Measurements from ENCODE around the gene ZNF691.
"Not testable (repeated sequence)": the region's sequence is repeated elsewhere in the genome, so short reads cannot be mapped to it uniquely, and the experiment has no call there.

ZNF691 gene

GRCh38 chr1:42853116-42853884 lies 6.9 kb downstream of the ZNF691 start:
- DNase-seq (no peak), ATAC-seq (replicated peaks) (no peak)
- Mint-ChIP-seq H3K4me3 (no peak overlapping the region), H3K9me3 (no peaks in the 10 kb centered on the region), H3K27ac (no peak overlapping the region), H3K27me3 (no peaks in the 10 kb centered on the region), H3K36me3 (ENCODE audit: insufficient read depth) (peaks cover 2% of the 10 kb centered on the region), H3K4me1 (ENCODE audit: low read depth in 2 of 2) (peaks cover 5 to 10% of the 10 kb centered on the region in 2 donors)

DNA sequence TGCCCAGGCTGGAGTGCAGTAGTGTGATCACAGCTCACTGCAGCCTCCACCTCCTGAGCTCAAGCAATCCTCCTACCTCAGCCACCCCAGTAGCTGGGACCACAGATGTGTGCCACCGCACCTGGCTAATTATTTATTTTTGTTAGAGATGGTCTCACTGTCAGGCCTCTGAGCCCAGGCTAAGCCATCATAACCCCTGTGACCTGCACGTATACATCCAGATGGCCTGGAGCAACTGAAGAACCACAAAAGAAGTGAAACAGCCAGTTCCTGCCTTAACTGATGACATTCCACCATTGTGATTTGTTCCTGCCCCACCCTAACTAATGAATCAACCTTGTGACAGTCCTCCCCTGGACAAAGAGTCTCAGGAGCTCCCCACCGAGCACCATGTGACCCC lies 10.1 kb downstream of the ZNF691 start:
- not testable (repeated sequence) for H3K9me3 Mint-ChIP-seq; ATAC-seq (replicated peaks); DNase-seq; H3K4me1 Mint-ChIP-seq (ENCODE audit: low read depth in 2 of 2); H3K4me3 Mint-ChIP-seq; H3K36me3 Mint-ChIP-seq (ENCODE audit: insufficient read depth)
- Mint-ChIP-seq H3K27ac (peak overlapping the region in 1 of 2 donors; percentile 28), H3K27me3 (peaks cover 22 to 29% of the 10 kb centered on the region in 2 donors)

DNA sequence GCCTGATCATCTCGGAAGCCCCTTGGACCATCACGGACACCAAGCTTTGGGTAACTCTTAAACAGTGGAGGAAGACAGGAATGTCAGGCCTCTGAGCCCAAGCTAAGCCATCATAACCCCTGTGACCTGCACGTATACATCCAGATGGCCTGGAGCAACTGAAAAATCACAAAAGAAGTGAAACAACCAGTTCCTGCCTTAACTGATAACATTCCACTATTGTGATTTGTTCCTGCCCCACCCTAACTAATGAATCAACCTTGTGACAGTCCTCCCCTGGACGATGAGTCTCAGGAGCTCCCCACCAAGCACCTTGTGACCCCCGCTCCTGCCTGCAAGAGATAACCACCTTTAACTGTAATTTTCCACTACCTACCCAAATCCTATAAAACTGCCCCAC lies 13.0 kb downstream of the ZNF691 start:
- H3K9me3 Mint-ChIP-seq; DNase-seq; H3K4me1 Mint-ChIP-seq (ENCODE audit: low read depth in 2 of 2); H3K27ac Mint-ChIP-seq; H3K4me3 Mint-ChIP-seq; H3K36me3 Mint-ChIP-seq (ENCODE audit: insufficient read depth); ATAC-seq (replicated peaks): not testable (repeated sequence)
- peaks cover 41 to 51% of the 10 kb centered on the region in 2 donors for H3K27me3 Mint-ChIP-seq

GRCh38 chr1:42860339-42861013 lies 14.1 kb downstream of the ZNF691 start:
- H3K4me1 Mint-ChIP-seq (ENCODE audit: low read depth in 2 of 2) = no peaks in the 10 kb centered on the region
- ATAC-seq (replicated peaks) (no peak), DNase-seq (no peak)
- H3K27ac Mint-ChIP-seq = no peak overlapping the region
- peaks cover 2% of the 10 kb centered on the region for H3K36me3 Mint-ChIP-seq (ENCODE audit: insufficient read depth)
- H3K4me3 Mint-ChIP-seq = no peak overlapping the region
- peaks cover 9 to 10% of the 10 kb centered on the region in 2 donors for H3K9me3 Mint-ChIP-seq
- H3K27me3 Mint-ChIP-seq = peaks cover 44 to 51% of the 10 kb centered on the region in 2 donors

GRCh38 chr1:42861014-42861399 lies 14.6 kb downstream of the ZNF691 start:
- no peak overlapping the region for H3K27ac Mint-ChIP-seq
- peaks cover 44 to 51% of the 10 kb centered on the region in 2 donors for H3K27me3 Mint-ChIP-seq
- DNase-seq = no peak
- H3K36me3 Mint-ChIP-seq (ENCODE audit: insufficient read depth) = peaks cover 2% of the 10 kb centered on the region
- H3K9me3 Mint-ChIP-seq = peaks cover 9 to 10% of the 10 kb centered on the region in 2 donors
- no peaks in the 10 kb centered on the region for H3K4me1 Mint-ChIP-seq (ENCODE audit: low read depth in 2 of 2)
- no peak overlapping the region for H3K4me3 Mint-ChIP-seq
- ATAC-seq (replicated peaks) = no peak

- Mint-ChIP-seq H3K4me1 (ENCODE audit: low read depth in 2 of 2) (no peaks in the 10 kb centered on the region), H3K27me3 (peaks cover 30 to 33% of the 10 kb centered on the region in 2 donors), H3K4me3 (no peak overlapping the region), H3K9me3 (no peaks in the 10 kb centered on the region), H3K27ac (no peak overlapping the region), H3K36me3 (ENCODE audit: insufficient read depth) (no peaks in the 10 kb centered on the region)
- ATAC-seq (replicated peaks) (no peak), DNase-seq (no peak)
Measured at GRCh38 chr1:42866549-42866948, 20.1 kb downstream of the ZNF691 start.

DNA sequence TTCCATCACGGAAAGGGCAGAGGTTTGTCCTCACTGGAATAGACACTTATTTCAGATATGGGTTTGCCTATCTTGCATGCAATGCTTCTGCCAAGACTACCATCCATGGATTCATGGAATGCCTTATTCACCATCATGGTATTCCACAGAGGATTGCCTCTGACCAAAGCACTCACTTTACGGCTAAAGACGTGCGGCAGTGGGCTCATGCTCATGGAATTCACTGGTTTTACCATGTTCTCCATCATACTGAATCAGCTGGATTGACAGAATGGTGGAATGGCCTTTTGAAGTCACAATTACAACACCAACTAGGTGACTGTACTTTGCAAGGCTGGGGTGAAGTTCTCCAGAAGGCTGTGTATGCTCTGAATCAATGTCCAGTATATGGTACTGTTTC lies 22.1 kb downstream of the ZNF691 start:
- ATAC-seq (replicated peaks); H3K4me3 Mint-ChIP-seq; H3K36me3 Mint-ChIP-seq (ENCODE audit: insufficient read depth); H3K9me3 Mint-ChIP-seq; H3K4me1 Mint-ChIP-seq (ENCODE audit: low read depth in 2 of 2); DNase-seq; H3K27ac Mint-ChIP-seq: not testable (repeated sequence)
- H3K27me3 Mint-ChIP-seq = peaks cover 17 to 18% of the 10 kb centered on the region in 2 donors

DNA sequence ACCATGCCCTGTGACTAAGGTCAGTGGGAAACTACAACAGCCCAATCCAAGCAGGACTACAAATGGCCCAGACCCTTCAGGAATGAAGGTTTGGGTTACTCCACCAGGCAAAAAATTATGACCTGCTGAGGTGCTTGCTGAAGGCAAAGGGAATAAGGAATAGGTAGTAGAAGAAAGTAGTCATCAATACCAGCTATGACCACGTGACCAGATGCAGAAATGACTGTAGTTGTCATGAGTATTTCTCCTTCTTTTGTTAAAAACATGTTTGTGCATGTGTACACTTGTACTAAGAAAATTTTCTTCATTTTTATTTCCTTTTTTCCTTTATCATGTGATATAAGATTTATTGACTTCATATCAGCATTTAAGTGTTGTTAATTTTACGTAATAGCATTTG lies 22.8 kb downstream of the ZNF691 start:
- not testable (repeated sequence) for H3K36me3 Mint-ChIP-seq (ENCODE audit: insufficient read depth); H3K4me1 Mint-ChIP-seq (ENCODE audit: low read depth in 2 of 2); H3K4me3 Mint-ChIP-seq; H3K27ac Mint-ChIP-seq; DNase-seq; ATAC-seq (replicated peaks); H3K9me3 Mint-ChIP-seq
- H3K27me3 Mint-ChIP-seq = peaks cover 11 to 12% of the 10 kb centered on the region in 2 donors

- H3K27me3 Mint-ChIP-seq = peaks cover 11% of the 10 kb centered on the region in 2 donors
- not testable (repeated sequence) for H3K4me3 Mint-ChIP-seq; H3K4me1 Mint-ChIP-seq (ENCODE audit: low read depth in 2 of 2); H3K9me3 Mint-ChIP-seq; H3K27ac Mint-ChIP-seq; H3K36me3 Mint-ChIP-seq (ENCODE audit: insufficient read depth); ATAC-seq (replicated peaks); DNase-seq
Measured at GRCh38 chr1:42869751-42870150, 23.3 kb downstream of the ZNF691 start.

- DNase-seq; ATAC-seq (replicated peaks); H3K4me3 Mint-ChIP-seq; H3K36me3 Mint-ChIP-seq (ENCODE audit: insufficient read depth); H3K9me3 Mint-ChIP-seq; H3K27ac Mint-ChIP-seq; H3K4me1 Mint-ChIP-seq (ENCODE audit: low read depth in 2 of 2): not testable (repeated sequence)
- peaks cover 17 to 19% of the 10 kb centered on the region in 2 donors for H3K27me3 Mint-ChIP-seq
Measured at GRCh38 chr1:42873108-42873507, 26.7 kb downstream of the ZNF691 start.

DNA sequence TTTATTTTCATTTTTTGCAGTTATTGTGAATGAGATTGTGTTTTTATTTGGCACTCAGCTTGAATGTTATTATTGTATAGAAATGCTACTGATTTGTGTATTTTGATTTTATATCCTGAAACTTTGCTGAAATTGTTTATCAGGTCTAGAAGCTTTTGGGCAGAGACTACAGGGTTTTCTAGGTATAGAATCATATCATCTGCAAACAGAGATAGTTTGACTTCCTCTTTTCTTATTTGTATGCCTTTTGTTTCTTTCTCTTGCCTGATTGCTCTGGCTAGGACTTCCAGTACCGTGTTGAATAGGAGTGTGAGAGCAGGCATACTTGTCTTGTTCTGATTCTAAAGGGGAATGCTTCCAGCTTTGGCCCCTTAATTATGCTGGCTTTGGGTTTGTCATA lies 27.3 kb downstream of the ZNF691 start:
- no peak overlapping the region for H3K4me3 Mint-ChIP-seq
- H3K36me3 Mint-ChIP-seq (ENCODE audit: insufficient read depth) = peaks cover 4% of the 10 kb centered on the region
- no peak overlapping the region for H3K27ac Mint-ChIP-seq
- H3K9me3 Mint-ChIP-seq = no peaks in the 10 kb centered on the region
- no peaks in the 10 kb centered on the region for H3K4me1 Mint-ChIP-seq (ENCODE audit: low read depth in 2 of 2)
- no peak for ATAC-seq (replicated peaks)
- no peak for DNase-seq
- peaks cover 17% of the 10 kb centered on the region in 2 donors for H3K27me3 Mint-ChIP-seq

DNA sequence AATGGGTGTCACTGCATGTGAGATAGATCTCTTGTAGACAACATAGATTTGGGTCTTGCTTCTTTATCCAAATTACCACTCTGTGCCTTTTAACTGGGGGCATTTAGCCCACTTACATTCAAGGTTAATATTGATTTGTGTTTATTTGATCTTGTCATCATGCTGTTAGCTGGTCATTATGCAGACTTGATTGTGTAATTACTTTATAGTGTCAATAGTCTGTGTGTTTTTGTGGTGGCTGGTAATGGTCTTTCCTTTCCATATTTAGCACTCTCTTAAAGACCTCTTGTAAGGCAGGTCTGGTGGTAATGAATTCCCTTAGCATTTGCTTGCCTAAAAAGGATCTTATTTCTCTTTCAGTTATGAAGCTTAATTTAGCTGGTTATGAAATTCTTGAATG lies 29.6 kb downstream of the ZNF691 start:
- no peak overlapping the region for H3K27ac Mint-ChIP-seq
- peaks cover 17 to 32% of the 10 kb centered on the region in 2 donors for H3K27me3 Mint-ChIP-seq
- ATAC-seq (replicated peaks) = no peak
- H3K36me3 Mint-ChIP-seq (ENCODE audit: insufficient read depth) = peaks cover 4% of the 10 kb centered on the region
- H3K4me3 Mint-ChIP-seq = no peak overlapping the region
- H3K4me1 Mint-ChIP-seq (ENCODE audit: low read depth in 2 of 2) = no peaks in the 10 kb centered on the region
- no peak for DNase-seq
- no peaks in the 10 kb centered on the region for H3K9me3 Mint-ChIP-seq

DNA sequence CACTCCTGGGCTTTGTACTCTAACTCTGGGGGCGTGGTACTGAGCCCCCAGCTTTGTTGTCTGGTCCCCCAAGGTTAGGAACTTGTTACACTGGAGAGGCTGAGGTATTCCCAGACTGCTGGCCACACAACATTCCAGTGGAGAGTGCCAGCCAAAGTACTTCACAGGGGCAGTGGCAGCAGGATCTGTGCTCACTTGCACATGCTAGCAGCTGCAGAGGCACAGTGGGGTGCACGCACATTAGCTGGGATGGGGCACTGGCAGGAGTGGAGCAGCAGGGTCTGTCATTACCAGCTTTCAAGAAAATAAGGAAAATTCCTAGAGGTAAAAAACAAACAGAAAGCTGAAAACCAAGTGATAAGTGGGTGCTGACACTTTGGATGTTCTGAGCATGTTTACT lies 31.0 kb downstream of the ZNF691 start:
- ATAC-seq (replicated peaks) (no peak), DNase-seq (no peak)
- H3K4me3 Mint-ChIP-seq = no peak overlapping the region
- H3K4me1 Mint-ChIP-seq (ENCODE audit: low read depth in 2 of 2) = no peaks in the 10 kb centered on the region
- no peak overlapping the region for H3K27ac Mint-ChIP-seq
- peaks cover 17 to 32% of the 10 kb centered on the region in 2 donors for H3K27me3 Mint-ChIP-seq
- peaks cover 4% of the 10 kb centered on the region for H3K36me3 Mint-ChIP-seq (ENCODE audit: insufficient read depth)
- no peaks in the 10 kb centered on the region for H3K9me3 Mint-ChIP-seq

DNA sequence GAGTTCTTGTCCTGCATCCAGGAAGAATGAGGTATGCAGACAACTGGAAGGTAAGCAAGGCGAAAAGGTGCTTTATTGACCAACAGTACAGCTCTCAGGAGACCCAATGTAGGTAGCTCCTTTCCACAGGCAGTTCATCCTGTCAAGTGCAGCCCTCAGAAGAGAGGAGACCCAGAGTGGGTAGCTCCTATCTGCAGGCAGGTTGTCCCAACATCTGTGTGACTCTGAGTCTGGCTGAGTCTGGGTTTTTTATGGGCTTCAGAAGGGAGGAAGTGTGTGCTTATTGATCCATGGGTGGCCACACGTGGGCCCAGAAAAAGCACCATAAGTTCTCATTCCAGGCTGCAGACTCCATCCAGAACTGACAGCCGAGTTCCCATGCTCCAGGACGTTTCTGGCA lies 34.0 kb downstream of the ZNF691 start:
- H3K27me3 Mint-ChIP-seq = peaks cover 24 to 40% of the 10 kb centered on the region in 2 donors
- no peak overlapping the region for H3K4me3 Mint-ChIP-seq
- H3K36me3 Mint-ChIP-seq (ENCODE audit: insufficient read depth) = peaks cover 4% of the 10 kb centered on the region
- no peak for DNase-seq
- H3K4me1 Mint-ChIP-seq (ENCODE audit: low read depth in 2 of 2) = no peaks in the 10 kb centered on the region
- H3K9me3 Mint-ChIP-seq = no peaks in the 10 kb centered on the region
- ATAC-seq (replicated peaks) = no peak
- H3K27ac Mint-ChIP-seq = no peak overlapping the region
